HUDEP-2 (cell line): ENCODE measurements around the gene CD47.

Experiments used
- DNase-seq, 76 experiments: peaks; one replicate each; lab custom pipeline; 2025; ENCODE audit not compliant: unreplicated experiment in 76 of 76; lab: John Stamatoyannopoulos, UW

The CD47 gene

DNA sequence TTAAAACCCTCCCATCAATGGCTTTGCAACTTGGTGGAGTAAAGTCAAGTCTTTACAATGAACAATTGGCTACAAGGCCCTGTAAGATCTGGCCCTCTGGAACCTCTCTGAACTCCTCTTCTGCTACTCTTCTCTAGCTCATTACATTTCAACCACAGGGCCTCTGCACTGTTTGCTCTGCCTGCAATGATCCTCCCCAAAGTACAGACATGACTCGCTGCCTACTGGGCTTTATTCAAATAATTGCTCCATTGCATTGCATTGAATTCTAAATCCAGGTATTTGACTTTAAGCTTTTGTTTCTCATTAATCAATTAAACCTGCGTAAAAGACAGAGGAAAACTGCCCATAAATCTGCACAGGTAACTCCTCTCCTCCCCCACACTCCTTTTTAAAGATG lies 96.7 kb downstream of the CD47 start:
- DNase-seq: no peak

DNA sequence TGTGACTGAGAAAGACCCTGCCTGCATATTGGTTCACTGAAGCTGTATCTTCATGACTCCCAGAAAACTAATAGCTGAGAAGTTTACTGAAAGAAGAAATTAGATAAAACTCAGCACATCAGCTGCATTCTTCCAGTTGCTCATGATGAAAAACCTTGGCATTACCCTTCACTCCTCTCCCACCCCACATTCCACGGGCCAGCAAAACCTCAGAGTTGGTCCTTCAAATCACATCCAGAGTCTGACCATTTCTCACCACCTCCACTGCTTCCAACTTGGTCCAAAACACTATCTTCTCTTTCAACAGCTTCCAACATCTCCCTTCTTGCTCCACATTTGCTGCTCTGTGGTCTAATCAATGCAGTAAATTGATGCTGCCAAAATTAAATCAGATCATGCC lies 97.1 kb downstream of the CD47 start:
- no peak for DNase-seq
